H1 (cell line): ENCODE data around the gene BMERB1. TPM values are rescaled to one million over a fixed set of nuclear protein-coding genes. Genes with fewer than 3 reads are reported as not detected.

Source experiments
- BRCA1 ChIP-seq: IDR thresholded peaks from 2 replicates; pipeline ENCODE4 v1.6.1; 2012; ENCODE audit warnings: low read depth, low read length, improper control_type of control experiment
- CHD2 ChIP-seq: IDR thresholded peaks from 2 replicates; pipeline ENCODE4 v1.6.1; 2012; ENCODE audit warnings: low read length, improper control_type of control experiment
- CTCF ChIP-seq, 3 experiments: IDR thresholded peaks; 1 replicate in 2 of 3; 2 replicates in 1 of 3; pipeline versions ENCODE4 v1.5.1 to v1.6.1; 2011; ENCODE audit warnings: low read length in 3 of 3, mild to moderate bottlenecking in 3 of 3, inconsistent platforms in 2 of 3, low read depth in 1 of 3, moderate library complexity in 1 of 3; ENCODE audit not compliant: insufficient read depth in 1 of 3; ENCODE audit errors: control extremely low read depth in 1 of 3
- FOSL1 ChIP-seq: IDR thresholded peaks from 2 replicates; pipeline ENCODE4 v1.6.1; 2011; ENCODE audit warnings: mild to moderate bottlenecking, low read depth, low read length, moderate library complexity; ENCODE audit not compliant: insufficient read depth
- JUND ChIP-seq: IDR thresholded peaks from 2 replicates; pipeline ENCODE4 v1.6.1; 2011; ENCODE audit warnings: mild to moderate bottlenecking, improper control_type of control experiment, low read length
- TBP ChIP-seq: IDR thresholded peaks from 2 replicates; pipeline ENCODE4 v1.6.1; 2011; ENCODE audit warnings: low read depth, low read length, improper control_type of control experiment
- ZNF274 ChIP-seq: IDR thresholded peaks from 2 replicates; pipeline ENCODE4 v1.7.0; 2012; ENCODE audit warnings: low read length, borderline replicate concordance; ENCODE audit errors: extremely low read depth
- polyA plus RNA-seq, 7 experiments: library from polyadenylated mRNA; depleted of rRNA in 3 of 7; stranded (reverse) in 5 of 7; unstranded in 2 of 7; fragments of >200 nt in 5 of 7; fragments of 200-250 nt in 2 of 7; gene quantifications; 1 replicate in 5 of 7; 2 replicates in 1 of 7; 4 replicates in 1 of 7; pipeline versions ENCODE4 v1.2.1 to v1.2.3, GENCODE V29; 2011 to 2013; ENCODE audit warnings: missing spikeins in 2 of 7, mixed read lengths in 2 of 7
- total RNA-seq: library from RNA; stranded (reverse); fragmentation: NEBNext Ultra II Directional; extraction: Animal tissue kit (Norgen Biotek cat#: 25700); gene quantifications from 2 replicates; pipeline ENCODE4 v1.2.1, GENCODE V29; 2021

The BMERB1 gene
- total and polyA plus RNA-seq, 2 of the 8 experiments (the other 6 are each of a cell fraction or from before 2014, with no cell fraction given), result 23.5 to 27.1 TPM

- TF ChIP-seq CHD2 (no peak), BRCA1 (no peak), ZNF274 (no peak), JUND (no peak), FOSL1 (no peak), CTCF (IDR thresholded peaks at IDR 0.05; ENCODE audit: control extremely low read depth in 1 of 3, insufficient read depth in 1 of 3, low read depth in 1 of 3, low read length in 3 of 3) (no peak), TBP (no peak)
Observed at GRCh38 chr16:15607700-15608396, 173.5 kb downstream of the BMERB1 start (continued).
